Activated naive CD4-positive, alpha-beta T cell treated with anti-CD3 and anti-CD28 coated beads, Interleukin-2, amount 50 U/mL, for 24 hours (primary cell): ENCODE data around the gene SKAP1.
"Not testable (repeated sequence)": the region's sequence is repeated elsewhere in the genome, so short reads cannot be mapped to it uniquely, and the experiment has no call there.

ENCODE experiments used
- H3K27ac Mint-ChIP-seq: one replicate; pipeline ENCODE4 v1.8.0; 2021; ENCODE audit warnings: mild to moderate bottlenecking, mixed read lengths
- H3K27me3 Mint-ChIP-seq: one replicate; pipeline ENCODE4 v1.8.0; 2021; ENCODE audit warnings: mixed read lengths
- H3K36me3 Mint-ChIP-seq: one replicate; pipeline ENCODE4 v1.8.0; 2021; ENCODE audit warnings: mixed read lengths
- H3K4me1 Mint-ChIP-seq: one replicate; pipeline ENCODE4 v1.8.0; 2021; ENCODE audit warnings: mixed read lengths
- H3K4me3 Mint-ChIP-seq: one replicate; pipeline ENCODE4 v1.8.0; 2021; ENCODE audit warnings: mild to moderate bottlenecking, mixed read lengths
- H3K9me3 Mint-ChIP-seq: one replicate; pipeline ENCODE4 v1.8.0; 2021; ENCODE audit warnings: mixed read lengths

Gene SKAP1

GRCh38 chr17:48457080-48457836, 27.2 kb upstream of the SKAP1 start:
- Mint-ChIP-seq H3K9me3 (no peaks in the 10 kb centered on the region), H3K36me3 (no peaks in the 10 kb centered on the region), H3K4me1 (peaks cover 59% of the 10 kb centered on the region), H3K4me3 (peak overlapping the region; percentile 72), H3K27me3 (no peaks in the 10 kb centered on the region), H3K27ac (peak overlapping the region; percentile 75)

GRCh38 chr17:48456589-48456988, 26.6 kb upstream of the SKAP1 start:
- H3K4me3 Mint-ChIP-seq: peak overlapping the region; percentile 72
- peak overlapping the region; percentile 75 for H3K27ac Mint-ChIP-seq
- no peaks in the 10 kb centered on the region for H3K9me3 Mint-ChIP-seq
- H3K36me3 Mint-ChIP-seq: no peaks in the 10 kb centered on the region
- H3K27me3 Mint-ChIP-seq: no peaks in the 10 kb centered on the region
- H3K4me1 Mint-ChIP-seq: peaks cover 66% of the 10 kb centered on the region

DNA sequence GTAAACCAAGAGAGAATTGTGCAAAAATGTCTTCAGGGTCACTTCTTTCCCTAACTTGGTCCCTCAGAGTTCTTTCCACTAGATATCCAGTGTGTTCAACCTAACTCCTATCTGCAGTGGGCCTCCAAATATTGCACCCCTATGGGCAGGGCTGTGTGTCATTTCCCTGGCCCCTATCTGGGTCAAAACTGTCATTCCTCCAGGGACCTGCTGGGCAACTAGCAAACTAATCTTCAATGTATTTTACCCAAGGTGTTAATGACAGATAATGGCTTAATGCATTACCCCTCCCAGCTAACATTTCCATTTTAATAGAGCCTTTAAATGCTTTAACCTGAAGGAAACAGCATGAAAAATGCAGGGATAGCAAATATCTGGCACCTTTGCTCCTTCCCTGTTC, 25.8 kb upstream of the SKAP1 start:
- no peak overlapping the region for H3K27ac Mint-ChIP-seq
- no peaks in the 10 kb centered on the region for H3K27me3 Mint-ChIP-seq
- H3K9me3 Mint-ChIP-seq: no peaks in the 10 kb centered on the region
- H3K36me3 Mint-ChIP-seq: no peaks in the 10 kb centered on the region
- H3K4me1 Mint-ChIP-seq: peaks cover 74% of the 10 kb centered on the region
- H3K4me3 Mint-ChIP-seq: no peak overlapping the region

DNA sequence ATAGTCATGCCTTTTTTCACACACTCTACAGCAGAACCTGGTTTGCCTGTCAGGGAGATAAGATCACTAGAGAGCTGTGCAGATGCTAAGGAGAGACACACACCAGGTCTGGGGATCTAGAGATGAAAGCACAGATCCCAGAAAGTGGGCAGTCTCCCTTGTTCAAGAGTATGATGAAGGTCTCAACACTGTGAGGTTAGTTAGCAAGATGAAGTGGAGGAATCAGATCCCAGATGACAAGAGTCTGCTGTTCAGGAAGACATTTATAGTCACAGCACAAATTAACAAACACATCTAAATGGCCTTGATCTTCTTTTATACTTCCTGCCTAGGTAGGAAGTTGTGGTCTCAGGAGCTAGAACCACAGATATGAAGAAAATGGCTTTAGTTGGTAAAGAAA, 23.4 kb upstream of the SKAP1 start:
- Mint-ChIP-seq H3K27ac (peak overlapping the region; percentile 93), H3K27me3 (no peaks in the 10 kb centered on the region), H3K36me3 (no peaks in the 10 kb centered on the region), H3K9me3 (no peaks in the 10 kb centered on the region), H3K4me1 (peaks cover 87% of the 10 kb centered on the region), H3K4me3 (peak overlapping the region; percentile 62)

DNA sequence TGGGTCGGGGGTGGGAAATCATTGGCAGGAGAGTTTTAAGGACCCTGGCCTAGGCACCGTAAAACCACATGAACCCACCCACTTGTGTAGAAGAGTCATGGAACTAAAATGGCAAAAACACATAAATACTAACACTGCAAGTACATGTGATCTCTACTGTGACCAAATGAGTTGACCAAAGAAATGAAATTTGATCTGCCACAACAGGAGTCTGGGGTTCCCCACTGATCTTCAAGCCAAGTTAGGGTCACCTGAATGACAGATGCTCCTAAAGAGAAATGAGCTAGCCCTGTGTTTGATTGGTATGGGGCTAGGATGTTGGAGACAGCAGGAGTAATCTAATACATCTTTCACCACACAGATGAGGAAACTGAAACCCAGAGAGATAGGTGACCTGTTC, 21.5 kb upstream of the SKAP1 start:
- peak overlapping the region; percentile 4 for H3K27ac Mint-ChIP-seq
- peaks cover 76% of the 10 kb centered on the region for H3K4me1 Mint-ChIP-seq
- H3K27me3 Mint-ChIP-seq: no peaks in the 10 kb centered on the region
- no peaks in the 10 kb centered on the region for H3K9me3 Mint-ChIP-seq
- H3K4me3 Mint-ChIP-seq: no peak overlapping the region
- no peaks in the 10 kb centered on the region for H3K36me3 Mint-ChIP-seq

GRCh38 chr17:48449335-48449734, 19.3 kb upstream of the SKAP1 start:
- H3K9me3 Mint-ChIP-seq, H3K36me3 Mint-ChIP-seq, H3K27ac Mint-ChIP-seq, H3K4me3 Mint-ChIP-seq, H3K27me3 Mint-ChIP-seq: not testable (repeated sequence)
- peaks cover 76% of the 10 kb centered on the region for H3K4me1 Mint-ChIP-seq

GRCh38 chr17:48445248-48445620, 15.2 kb upstream of the SKAP1 start:
- H3K27me3 Mint-ChIP-seq: no peaks in the 10 kb centered on the region
- peaks cover 73% of the 10 kb centered on the region for H3K4me1 Mint-ChIP-seq
- no peak overlapping the region for H3K27ac Mint-ChIP-seq
- no peak overlapping the region for H3K4me3 Mint-ChIP-seq
- peaks cover 8% of the 10 kb centered on the region for H3K9me3 Mint-ChIP-seq
- peaks cover 2% of the 10 kb centered on the region for H3K36me3 Mint-ChIP-seq

GRCh38 chr17:48444516-48445247, 14.7 kb upstream of the SKAP1 start:
- H3K36me3 Mint-ChIP-seq: peaks cover 2% of the 10 kb centered on the region
- peaks cover 73% of the 10 kb centered on the region for H3K4me1 Mint-ChIP-seq
- H3K9me3 Mint-ChIP-seq: peaks cover 8% of the 10 kb centered on the region
- H3K4me3 Mint-ChIP-seq: peak overlapping the region; percentile 34
- H3K27me3 Mint-ChIP-seq: no peaks in the 10 kb centered on the region
- peak overlapping the region; percentile 85 for H3K27ac Mint-ChIP-seq

GRCh38 chr17:48443712-48444111, 13.7 kb upstream of the SKAP1 start:
- H3K9me3 Mint-ChIP-seq: peaks cover 8% of the 10 kb centered on the region
- H3K27ac Mint-ChIP-seq: peak overlapping the region; percentile 48
- H3K27me3 Mint-ChIP-seq: no peaks in the 10 kb centered on the region
- H3K4me1 Mint-ChIP-seq: peaks cover 77% of the 10 kb centered on the region
- peaks cover 2% of the 10 kb centered on the region for H3K36me3 Mint-ChIP-seq
- no peak overlapping the region for H3K4me3 Mint-ChIP-seq

GRCh38 chr17:48442819-48443218, 12.8 kb upstream of the SKAP1 start:
- H3K9me3 Mint-ChIP-seq: peaks cover 8% of the 10 kb centered on the region
- H3K36me3 Mint-ChIP-seq: peaks cover 2% of the 10 kb centered on the region
- peak overlapping the region; percentile 96 for H3K27ac Mint-ChIP-seq
- no peaks in the 10 kb centered on the region for H3K27me3 Mint-ChIP-seq
- peaks cover 86% of the 10 kb centered on the region for H3K4me1 Mint-ChIP-seq
- peak overlapping the region; percentile 9 for H3K4me3 Mint-ChIP-seq

- peaks cover 2% of the 10 kb centered on the region for H3K36me3 Mint-ChIP-seq
- H3K27me3 Mint-ChIP-seq: no peaks in the 10 kb centered on the region
- no peak overlapping the region for H3K4me3 Mint-ChIP-seq
- peaks cover 11% of the 10 kb centered on the region for H3K9me3 Mint-ChIP-seq
- peaks cover 94% of the 10 kb centered on the region for H3K4me1 Mint-ChIP-seq
- H3K27ac Mint-ChIP-seq: peak overlapping the region; percentile 96
Measured at GRCh38 chr17:48441862-48442261, 11.8 kb upstream of the SKAP1 start.

DNA sequence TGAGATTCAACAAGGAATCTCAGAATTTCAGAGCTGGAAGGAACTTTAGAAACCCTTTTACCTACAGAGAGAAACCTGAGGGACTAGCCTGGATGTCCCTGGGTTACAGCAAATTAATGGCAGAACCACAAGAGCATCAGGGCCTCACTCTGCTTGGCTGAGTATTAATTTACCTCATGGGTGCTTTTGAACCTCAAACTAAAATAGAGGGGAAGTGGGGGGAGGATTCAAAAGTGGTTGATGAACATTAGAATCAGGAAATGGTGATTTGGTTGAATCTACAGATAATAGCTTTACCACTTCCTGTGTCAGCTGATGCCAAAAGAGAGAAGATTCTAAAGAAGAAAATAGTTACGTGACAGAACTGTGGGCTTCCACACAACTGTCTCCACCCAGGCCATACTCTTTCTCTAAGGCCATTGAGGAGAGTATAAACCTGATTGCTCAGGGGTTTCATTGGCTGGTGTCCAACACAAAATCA, 11.3 kb upstream of the SKAP1 start:
- Mint-ChIP-seq H3K36me3 (peaks cover 2% of the 10 kb centered on the region), H3K27me3 (no peaks in the 10 kb centered on the region), H3K9me3 (peaks cover 17% of the 10 kb centered on the region), H3K4me1 (peaks cover 94% of the 10 kb centered on the region), H3K4me3 (peak overlapping the region; percentile 67), H3K27ac (peak overlapping the region; percentile 96)

GRCh38 chr17:48440669-48441068, 10.7 kb upstream of the SKAP1 start:
- peaks cover 18% of the 10 kb centered on the region for H3K9me3 Mint-ChIP-seq
- H3K27ac Mint-ChIP-seq: peak overlapping the region; percentile 96
- peak overlapping the region; percentile 67 for H3K4me3 Mint-ChIP-seq
- peaks cover 94% of the 10 kb centered on the region for H3K4me1 Mint-ChIP-seq
- H3K36me3 Mint-ChIP-seq: peaks cover 2% of the 10 kb centered on the region
- H3K27me3 Mint-ChIP-seq: no peaks in the 10 kb centered on the region

DNA sequence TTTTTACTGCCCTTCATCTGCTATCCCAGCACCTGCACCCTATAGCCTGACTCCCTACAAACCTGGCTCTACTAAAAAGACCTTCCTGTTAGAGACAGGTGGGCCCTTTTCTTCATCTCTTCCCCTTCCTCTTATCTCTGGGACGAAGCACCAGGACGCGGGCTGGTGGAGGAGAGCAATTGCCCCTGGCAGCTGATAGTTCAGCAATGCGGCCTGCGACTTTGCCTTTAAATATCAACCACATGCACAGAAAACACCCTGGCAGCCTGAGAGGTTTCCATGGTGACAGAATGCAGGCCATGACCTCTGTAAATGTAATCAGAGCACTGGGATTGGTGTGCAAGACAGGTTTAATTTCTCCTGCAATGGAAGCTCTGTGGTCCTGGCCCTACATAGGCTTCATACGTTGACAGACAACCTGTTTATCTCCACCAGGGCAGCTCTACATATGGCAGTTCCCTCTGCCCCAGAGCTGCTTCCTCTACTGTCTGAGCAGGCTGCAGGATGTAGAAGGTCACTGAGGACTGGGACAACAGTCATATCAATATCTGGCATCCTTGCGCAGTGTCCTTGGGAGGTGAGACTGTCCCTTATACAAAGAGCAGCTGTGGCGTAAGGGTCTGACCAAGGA, 10.0 kb upstream of the SKAP1 start:
- H3K27me3 Mint-ChIP-seq: no peaks in the 10 kb centered on the region
- H3K27ac Mint-ChIP-seq: peak overlapping the region; percentile 94
- H3K9me3 Mint-ChIP-seq: peaks cover 18% of the 10 kb centered on the region
- peak overlapping the region; percentile 36 for H3K4me3 Mint-ChIP-seq
- peaks cover 94% of the 10 kb centered on the region for H3K4me1 Mint-ChIP-seq
- peaks cover 2% of the 10 kb centered on the region for H3K36me3 Mint-ChIP-seq

- H3K4me3 Mint-ChIP-seq: peak overlapping the region; percentile 36
- peaks cover 2% of the 10 kb centered on the region for H3K36me3 Mint-ChIP-seq
- H3K27ac Mint-ChIP-seq: peak overlapping the region; percentile 94
- no peaks in the 10 kb centered on the region for H3K27me3 Mint-ChIP-seq
- peaks cover 92% of the 10 kb centered on the region for H3K4me1 Mint-ChIP-seq
- peaks cover 18% of the 10 kb centered on the region for H3K9me3 Mint-ChIP-seq
Measured at GRCh38 chr17:48439110-48439850, 9.3 kb upstream of the SKAP1 start.
